Type B pancreatic cell (in vitro differentiated cells): ENCODE measurements around the gene AGBL3. TPM values are rescaled to one million over a fixed set of nuclear protein-coding genes. Genes with fewer than 3 reads are reported as not detected.
A peak's percentile ranks its signal among the peaks of the same experiment; 100 is the strongest.

Experiments
- DNase-seq: peaks from one replicate; pipeline ENCODE4 v3.0.0; 2021; ENCODE audit warnings: mixed read lengths; ENCODE audit not compliant: unreplicated experiment; ENCODE audit errors: extremely low spot score
- H3K27ac Mint-ChIP-seq: 2 replicates; pipeline ENCODE4 v1.8.0; 2021; ENCODE audit warnings: mild to moderate bottlenecking, mixed read lengths
- H3K27me3 Mint-ChIP-seq: 2 replicates; pipeline ENCODE4 v1.8.0; 2021; ENCODE audit warnings: mixed read lengths
- H3K36me3 Mint-ChIP-seq: 2 replicates; pipeline ENCODE4 v1.8.0; 2021; ENCODE audit warnings: mixed read lengths
- H3K4me1 Mint-ChIP-seq: one replicate; pipeline ENCODE4 v1.8.0; 2021; ENCODE audit warnings: mixed read lengths; ENCODE audit not compliant: unreplicated experiment
- H3K4me3 Mint-ChIP-seq: 2 replicates; pipeline ENCODE4 v1.8.0; 2021; ENCODE audit warnings: mild to moderate bottlenecking, mixed read lengths
- H3K9me3 Mint-ChIP-seq: 2 replicates; pipeline ENCODE4 v1.8.0; 2021; ENCODE audit warnings: mixed read lengths
- CTCF ChIP-seq: fragments of 200-600 bp; sonication (generic); conservative IDR thresholded peaks from 2 replicates; pipeline ENCODE4 v1.5.0; 2021; ENCODE audit warnings: antibody characterized with exemption, mild to moderate bottlenecking
- total RNA-seq: library from RNA; stranded (reverse); gene quantifications from 2 replicates; pipeline ENCODE4 v1.2.1, GENCODE V29; 2021; ENCODE audit warnings: low replicate concordance

The AGBL3 gene
- total RNA-seq, 1 donor from 2014 or later = 3.2 TPM

- H3K36me3 Mint-ChIP-seq = peaks cover 22% of the 10 kb centered on the region
- TF ChIP-seq CTCF = no peak
- no peak for DNase-seq
- no peaks in the 10 kb centered on the region for H3K4me1 Mint-ChIP-seq
- H3K9me3 Mint-ChIP-seq = peaks cover 19% of the 10 kb centered on the region
- no peaks in the 10 kb centered on the region for H3K27me3 Mint-ChIP-seq
- peak overlapping the region; percentile 61 for H3K27ac Mint-ChIP-seq
- H3K4me3 Mint-ChIP-seq = no peak overlapping the region
Measured at GRCh38 chr7:135177028-135177696, 190.9 kb downstream of the AGBL3 start.

- no peak for TF ChIP-seq CTCF
- Mint-ChIP-seq H3K36me3 (peaks cover 31% of the 10 kb centered on the region), H3K9me3 (peaks cover 24% of the 10 kb centered on the region), H3K4me1 (no peaks in the 10 kb centered on the region), H3K27ac (no peak overlapping the region), H3K27me3 (no peaks in the 10 kb centered on the region), H3K4me3 (no peak overlapping the region)
- DNase-seq = no peak
Measured at GRCh38 chr7:135178364-135178763, 192.1 kb downstream of the AGBL3 start.

DNA sequence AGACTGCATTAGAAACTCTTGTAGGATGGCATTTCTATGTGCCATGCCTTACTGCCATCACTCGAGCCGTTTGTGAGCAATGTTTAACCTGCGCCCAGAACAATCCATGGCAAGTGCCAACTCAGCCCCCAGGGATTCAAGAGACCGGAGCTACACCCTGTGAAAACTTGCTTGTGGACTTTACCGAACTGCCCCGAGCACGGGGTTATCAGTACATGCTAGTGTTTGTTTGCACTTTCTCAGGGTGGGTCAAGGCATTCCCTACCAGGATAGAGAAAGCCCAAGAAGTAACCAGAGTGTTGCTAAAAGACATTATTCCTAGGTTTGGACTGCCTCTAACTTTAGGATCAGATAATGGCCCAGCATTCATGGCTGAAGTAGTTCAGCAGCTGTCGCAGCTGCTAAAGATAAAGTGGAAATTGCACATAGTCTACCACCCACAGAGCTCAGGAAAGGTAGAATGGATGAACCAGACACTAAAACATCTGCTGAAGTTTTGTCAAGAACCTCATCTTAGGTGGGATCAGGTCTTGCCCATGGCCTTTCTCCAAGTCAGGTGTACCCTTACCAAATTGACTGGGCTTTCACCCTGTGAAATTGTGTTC, 193.1 kb downstream of the AGBL3 start:
- H3K9me3 Mint-ChIP-seq = peaks cover 30% of the 10 kb centered on the region
- H3K4me3 Mint-ChIP-seq = no peak overlapping the region

DNA sequence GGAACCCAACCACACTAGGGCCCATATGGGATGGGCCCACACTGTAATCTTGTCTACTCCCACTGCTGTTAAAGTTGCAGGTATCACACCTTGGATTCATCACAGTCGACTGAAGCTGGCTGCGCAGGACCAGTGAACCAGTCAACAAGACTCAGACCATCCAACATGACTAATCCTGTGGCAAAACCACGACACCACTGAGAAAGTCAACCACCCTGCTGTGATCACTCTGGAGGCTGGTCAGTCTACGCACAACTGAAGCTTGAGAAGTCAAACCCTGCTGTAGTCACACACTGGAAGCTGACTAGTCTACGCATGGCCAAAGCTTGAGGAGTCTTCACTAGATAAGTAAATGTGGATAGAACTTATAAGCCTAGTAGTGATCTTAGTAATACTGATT, 193.8 kb downstream of the AGBL3 start:
- Mint-ChIP-seq H3K36me3 (peaks cover 36% of the 10 kb centered on the region), H3K4me3 (no peak overlapping the region), H3K27me3 (no peaks in the 10 kb centered on the region), H3K4me1 (no peaks in the 10 kb centered on the region), H3K9me3 (peaks cover 30% of the 10 kb centered on the region), H3K27ac (no peak overlapping the region)
- no peak for DNase-seq
- no peak for TF ChIP-seq CTCF

More for the DNA sequence above, 193.1 kb downstream of the AGBL3 start:
- TF ChIP-seq CTCF = no peak
- H3K27ac Mint-ChIP-seq = no peak overlapping the region
- no peak for DNase-seq
- no peaks in the 10 kb centered on the region for H3K4me1 Mint-ChIP-seq
- H3K27me3 Mint-ChIP-seq = no peaks in the 10 kb centered on the region
- H3K36me3 Mint-ChIP-seq = peaks cover 36% of the 10 kb centered on the region

DNA sequence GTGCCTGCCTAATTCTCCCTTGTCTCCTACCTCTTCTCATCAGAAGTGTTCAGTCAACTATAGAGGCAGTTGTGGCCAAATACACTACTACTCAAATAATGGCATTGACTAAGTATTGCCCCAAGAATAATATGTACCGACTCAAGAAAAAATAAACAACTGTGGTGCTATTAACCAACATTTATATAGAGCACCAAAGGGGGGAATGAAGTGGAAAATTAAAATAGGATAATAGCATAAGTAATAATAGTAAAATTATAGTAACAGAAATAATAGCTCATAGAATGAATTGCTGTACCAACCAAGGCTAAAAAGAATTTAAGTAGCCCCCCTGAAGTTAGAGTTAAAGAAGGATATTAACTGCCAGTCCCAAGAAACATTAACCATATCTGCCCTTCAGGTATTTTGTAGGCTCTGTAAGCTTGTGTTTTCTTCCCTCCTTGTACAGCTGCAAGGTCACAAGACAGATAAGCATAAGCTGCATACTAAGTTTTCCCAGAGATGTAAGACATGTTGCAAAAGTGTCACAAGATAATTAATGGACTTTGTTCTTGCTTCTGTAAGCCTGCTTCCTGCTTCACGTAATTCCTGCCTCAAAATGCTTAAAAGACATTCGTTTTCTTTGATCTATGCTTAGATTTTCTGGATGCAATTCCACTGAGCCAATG, 195.1 kb downstream of the AGBL3 start:
- Mint-ChIP-seq H3K27me3 (no peaks in the 10 kb centered on the region), H3K36me3 (peaks cover 36% of the 10 kb centered on the region), H3K4me1 (no peaks in the 10 kb centered on the region), H3K4me3 (no peak overlapping the region), H3K9me3 (peaks cover 30% of the 10 kb centered on the region), H3K27ac (no peak overlapping the region)
- no peak for TF ChIP-seq CTCF
- DNase-seq = no peak
